GM12878 (cell line): Measurements from ENCODE around the gene AGAP2. TPM values are rescaled to one million over a fixed set of nuclear protein-coding genes. Genes with fewer than 3 reads are reported as not detected.

Experiments
- ATAC-seq: fragments of 200-7000 bp; cut with Tn5 transposase; 3 replicates; pipeline ENCODE4 v1.9.1; 2020; ENCODE audit warnings: mild to moderate bottlenecking, moderate library complexity
- BruUV-seq: library from RNA; stranded (reverse); fragments of 400-500 nt; replicated peaks from 2 replicates; lab custom pipeline; 2021; lab: Mats Ljungman, UMichigan
- CTCF ChIA-PET: fragments of 300-600 bp; sonication (Branson Sonifier 250); formaldehyde crosslinking; extraction: SDS; loops from one replicate; lab custom pipeline; 2021; ENCODE audit warnings: inconsistent platforms; lab: Yijun Ruan, JAX
- POLR2A ChIA-PET: fragments of 350-600 bp; formaldehyde crosslinking; extraction: SDS; loops from one replicate; lab custom pipeline; 2021; ENCODE audit warnings: inconsistent platforms; lab: Charles Lee
- RAD21 ChIA-PET: fragments of 300-600 bp; sonication (Branson Sonifier 250); formaldehyde crosslinking; loops from one replicate; lab custom pipeline; 2023; ENCODE audit warnings: antibody characterized with exemption; ENCODE audit not compliant: unreplicated experiment; lab: Charles Lee
- SMC1A ChIA-PET: fragments of 300-600 bp; sonication (Branson Sonifier 250); formaldehyde crosslinking; loops from one replicate; lab custom pipeline; 2023; ENCODE audit not compliant: unreplicated experiment, uncharacterized antibody; lab: Charles Lee
- DNase-seq: peaks from one replicate; pipeline ENCODE4 v3.0.0-alpha.2; 2011; ENCODE audit warnings: low read depth, low spot score
- FAIRE-seq: peaks from 3 replicates; lab custom pipeline; 2011; peaks lifted over from hg19 to GRCh38; lab: Jason Lieb, UNC
- H2AFZ ChIP-seq: 2 replicates; pipeline ENCODE4 v1.6.0; 2011; ENCODE audit warnings: low read depth, low read length, control low read depth; ENCODE audit not compliant: control insufficient read depth
- H3K27ac ChIP-seq: 2 replicates; pipeline ENCODE4 v1.5.1; 2011; ENCODE audit warnings: control low read depth; ENCODE audit not compliant: control insufficient read depth, insufficient read depth
- H3K27me3 ChIP-seq, 2 experiments: replicated peaks in 1 of 2; 2 replicates each; pipeline versions ENCODE4 v1.6.0 to v1.6.1; 2011; ENCODE audit warnings: low read length in 1 of 2; ENCODE audit not compliant: control insufficient read depth in 2 of 2, insufficient read depth in 2 of 2
- H3K36me3 ChIP-seq, 2 experiments: 2 replicates each; pipeline ENCODE4 v1.5.1; 2011; ENCODE audit warnings: low read length in 1 of 2; ENCODE audit not compliant: control insufficient read depth in 2 of 2, insufficient read depth in 2 of 2
- H3K4me1 ChIP-seq: 2 replicates; pipeline ENCODE4 v1.6.1; 2011; ENCODE audit warnings: mild to moderate bottlenecking, low read length, moderate library complexity, mixed read lengths; ENCODE audit not compliant: control insufficient read depth, insufficient read depth
- H3K4me2 ChIP-seq: 2 replicates; pipeline ENCODE4 v1.6.0; 2011; ENCODE audit warnings: control low read depth; ENCODE audit not compliant: control insufficient read depth, insufficient read depth
- H3K4me3 ChIP-seq: fragments of 200-600 bp; sonication (generic); 2 replicates; pipeline ENCODE4 v1.5.1; 2016
- H3K79me2 ChIP-seq: 2 replicates; pipeline ENCODE4 v1.6.0; 2011; ENCODE audit warnings: low read length; ENCODE audit not compliant: control insufficient read depth, insufficient read depth
- H3K9ac ChIP-seq: 2 replicates; pipeline ENCODE4 v1.8.0; 2011; ENCODE audit warnings: low read length, control low read depth, mixed read lengths; ENCODE audit not compliant: control insufficient read depth, insufficient read depth
- H3K9me3 ChIP-seq: replicated peaks from 3 replicates; pipeline ENCODE4 v1.5.1; 2011; ENCODE audit warnings: mild to moderate bottlenecking, low read length; ENCODE audit not compliant: control insufficient read depth, insufficient read depth
- H4K20me1 ChIP-seq: 2 replicates; pipeline ENCODE4 v1.6.0; 2011; ENCODE audit not compliant: control insufficient read depth, insufficient read depth
- BHLHE40 ChIP-seq, 2 experiments: fragments of 450-650 bp in 1 of 2; IDR thresholded peaks; 2 replicates each; pipeline ENCODE4 v1.6.1; 2011 to 2017; ENCODE audit warnings: low read depth in 2 of 2, borderline replicate concordance in 1 of 2, improper control_type of control experiment in 1 of 2, low read length in 1 of 2, mild to moderate bottlenecking in 1 of 2
- IKZF1 ChIP-seq: fragments of 450-650 bp; conservative IDR thresholded peaks from 2 replicates; pipeline ENCODE4 v1.6.1; 2017; ENCODE audit warnings: antibody characterized with exemption, mild to moderate bottlenecking
- IRF3 ChIP-seq: fragments of 450-650 bp; IDR thresholded peaks from 2 replicates; pipeline ENCODE4 v1.6.1; 2014; ENCODE audit warnings: mild to moderate bottlenecking
- MEF2A ChIP-seq: IDR thresholded peaks from 2 replicates; pipeline ENCODE4 v1.6.1; 2011; ENCODE audit warnings: low read depth, mild to moderate bottlenecking, low read length, moderate library complexity; ENCODE audit not compliant: insufficient read depth
- RELA ChIP-seq: fragments of 450-650 bp; IDR thresholded peaks from 2 replicates; pipeline ENCODE4 v1.8.0; 2014; ENCODE audit warnings: borderline replicate concordance; ENCODE audit not compliant: partially characterized antibody
- YBX1 ChIP-seq: fragments of 450-650 bp; IDR thresholded peaks from 2 replicates; pipeline ENCODE4 v1.6.1; 2016; ENCODE audit warnings: antibody characterized with exemption
- ZNF24 ChIP-seq: fragments of 450-650 bp; IDR thresholded peaks from 2 replicates; pipeline ENCODE4 v1.6.1; 2017; ENCODE audit warnings: antibody characterized with exemption, mild to moderate bottlenecking
- WGBS: methylation state at CpG from one replicate; pipeline ENCODE4 v1.1.6; 2016; ENCODE audit warnings: low lambda C conversion rate; ENCODE audit not compliant: insufficient replicate concordance, insufficient coverage; ENCODE audit errors: missing lambda C conversion rate; 5-methylcytosine and 5-hydroxymethylcytosine counted together
- in situ Hi-C: fragments of 300-500 bp; cut with MboI; formaldehyde crosslinking; loops from 9 replicates; pipeline ENCODE4 v1.14.3; 2018; ENCODE audit warnings: mixed read lengths
- intact Hi-C: fragments of 100-400 bp; cut with micrococcal nuclease; formaldehyde crosslinking; loops from one replicate; pipeline ENCODE4 v1.14.2; 2022; ENCODE audit not compliant: unreplicated experiment
- polyA plus RNA-seq, 11 experiments: library from polyadenylated mRNA; depleted of rRNA in 4 of 11; unstranded in 6 of 11; stranded (reverse) in 5 of 11; fragments of >200 nt; fragmentation: Nextera tagmentation in 4 of 11; fragmentation: Illumina TruSeq in 1 of 11; extraction: Ambion mirVana in 4 of 11; extraction: Trizol in 1 of 11; gene quantifications; 1 replicate in 1 of 11; 2 replicates in 10 of 11; pipeline versions ENCODE4 v1.2.1 to v1.2.3, GENCODE V29; 2011 to 2016; ENCODE audit warnings: inconsistent platforms in 2 of 11, missing spikeins in 2 of 11, low read depth in 1 of 11
- total RNA-seq, 4 experiments: library from RNA; depleted of rRNA in 3 of 4; stranded (reverse); fragments of >200 nt in 3 of 4; fragmentation: Illumina TruSeq in 1 of 4; extraction: Trizol in 1 of 4; gene quantifications; 2 replicates each; pipeline versions ENCODE4 v1.2.1 to v1.2.3, GENCODE V29; 2013 to 2021

The AGAP2 gene
- total and polyA plus RNA-seq, 10 of the 15 experiments (the other 5 are each of a cell fraction or from before 2014, with no cell fraction given): 0.29 to 19.8 (median 11.0) TPM

- BruUV-seq: no TSS peak
- SMC1A ChIA-PET: interaction anchor here (0.8 to 2.4 kb wide), 3 partner anchors 13 to 93 kb away, joined by 4 to 14 read pairs (median 4); partner anchors contain the start of genes EEF1AKMT3 and METTL1
- in situ Hi-C loops: no loop called here
- H2AFZ ChIP-seq: peak overlapping the region; percentile 90
- no peak for TF ChIP-seq IKZF1
- TF ChIP-seq IRF3: no peak
- no peak for TF ChIP-seq ZNF24
- TF ChIP-seq RELA: no peak
- TF ChIP-seq YBX1: no peak
- no peak for TF ChIP-seq MEF2A
- no peak for TF ChIP-seq BHLHE40 (IDR thresholded peaks at IDR 0.05; ENCODE audit: borderline replicate concordance in 1 of 2, low read depth in 2 of 2, low read length in 1 of 2)
- TF ChIP-seq, all 136 proteins: peak for 0
- H3K79me2 ChIP-seq: peaks cover 25% of the 10 kb centered on the region
- H3K36me3 ChIP-seq: peaks cover 3 to 5% of the 10 kb centered on the region in 2 experiments
- H3K4me3 ChIP-seq: peak overlapping the region; percentile 91
- ChIA-PET CTCF (interaction anchor here (0.7 to 2.9 kb wide), 4 partner anchors 8 to 285 kb away, joined by 3 to 28 read pairs (median 4); partner anchors contain the start of genes CDK4 and GLI1), POLR2A (interaction anchor here (3.0 kb wide), 1 partner anchor 12 kb away, joined by 19 read pairs; the partner anchor contains the start of gene MARCHF9), RAD21 (interaction anchor here (1.0 to 1.5 kb wide), 4 partner anchors 13 to 285 kb away, joined by 5 to 6 read pairs (median 6); no protein-coding TSS in a partner anchor)
- H3K9me3 ChIP-seq: no peaks in the 10 kb centered on the region
- FAIRE-seq: no peak
- intact Hi-C loops: no loop called here
- WGBS: 36% methylated on average over 2 of the region's 2 CpGs
- no peaks in the 10 kb centered on the region for H4K20me1 ChIP-seq
- peak overlapping the region; percentile 94 for H3K27ac ChIP-seq
- ATAC-seq: no peak
- H3K4me1 ChIP-seq: peaks cover 23% of the 10 kb centered on the region
- H3K27me3 ChIP-seq: no peaks in the 10 kb centered on the region
- peak overlapping the region; percentile 93; the same call in 1 of the 2 replicates for H3K9ac ChIP-seq
- DNase-seq: no peak
- H3K4me2 ChIP-seq: peak overlapping the region; percentile 99
Measured at GRCh38 chr12:57743769-57744168, 5.2 kb upstream of the AGAP2 start.
